Measurements from ENCODE around the gene EBNA1BP2.
A peak's percentile ranks its signal among the peaks of the same experiment; 100 is the strongest.
"Not testable (repeated sequence)": the region's sequence is repeated elsewhere in the genome, so short reads cannot be mapped to it uniquely, and the experiment has no call there.

The EBNA1BP2 gene, protein sequence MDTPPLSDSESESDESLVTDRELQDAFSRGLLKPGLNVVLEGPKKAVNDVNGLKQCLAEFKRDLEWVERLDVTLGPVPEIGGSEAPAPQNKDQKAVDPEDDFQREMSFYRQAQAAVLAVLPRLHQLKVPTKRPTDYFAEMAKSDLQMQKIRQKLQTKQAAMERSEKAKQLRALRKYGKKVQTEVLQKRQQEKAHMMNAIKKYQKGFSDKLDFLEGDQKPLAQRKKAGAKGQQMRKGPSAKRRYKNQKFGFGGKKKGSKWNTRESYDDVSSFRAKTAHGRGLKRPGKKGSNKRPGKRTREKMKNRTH

DNA sequence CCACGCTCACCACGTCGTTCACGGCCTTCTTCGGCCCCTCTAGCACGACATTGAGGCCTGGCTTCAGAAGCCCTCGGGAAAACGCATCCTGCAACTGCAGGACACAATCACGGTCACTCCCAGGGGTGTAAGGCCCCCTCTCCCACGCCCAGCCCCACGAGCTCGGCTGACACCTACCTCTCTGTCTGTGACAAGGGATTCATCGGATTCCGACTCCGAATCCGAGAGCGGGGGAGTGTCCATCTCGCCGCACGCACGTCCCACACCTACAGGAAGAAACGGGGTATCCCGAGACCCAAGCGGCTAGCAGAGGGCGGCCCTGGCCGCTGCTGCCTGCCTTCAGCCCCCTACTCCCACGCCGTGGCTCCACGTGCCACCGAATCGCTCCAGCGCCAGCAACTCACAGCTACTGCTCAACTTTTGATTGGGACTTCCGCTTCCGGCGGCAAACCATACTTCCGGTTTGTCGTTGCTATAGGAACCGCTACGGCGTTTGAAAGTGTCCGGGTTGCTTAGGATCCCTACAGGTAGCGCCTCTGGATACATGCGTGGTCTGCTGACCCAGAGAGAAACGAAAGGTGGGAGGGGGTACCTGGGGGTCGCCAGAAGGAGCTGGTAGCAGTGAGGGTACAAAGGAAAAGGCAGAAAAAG lies at the start of gene EBNA1BP2, which contains the start of gene CFAP57:
Gene EBNA1BP2, minus strand, starts transcription at position 415 of the 651 bp plus-strand sequence. Its CDS starts 172 bp downstream, at position 243.
Gene CFAP57, plus strand, starts transcription at position 455 of the 651 bp plus-strand sequence. CDS start 424 bp downstream, outside the sequence.
- DNase-seq, result peak; percentile 85 to 87

DNA sequence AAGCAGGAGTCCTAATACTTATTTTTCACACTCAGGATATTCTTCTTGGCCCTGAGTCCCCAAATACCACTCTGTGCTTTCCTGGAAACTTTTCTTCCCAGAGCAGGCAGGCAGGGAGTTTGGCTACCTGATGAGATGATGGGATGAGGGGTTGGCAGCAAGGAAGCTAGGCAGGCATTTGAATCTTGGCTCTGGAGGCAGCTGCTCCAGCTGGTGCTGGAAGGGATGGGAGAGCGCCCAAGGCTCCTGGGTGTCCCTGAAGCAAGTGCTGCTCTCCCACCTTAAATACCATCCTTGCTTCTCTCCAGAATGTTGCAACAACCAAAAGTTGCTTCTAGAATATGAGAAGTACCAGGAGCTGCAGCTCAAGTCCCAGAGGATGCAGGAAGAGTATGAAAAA lies 49.7 kb upstream of the EBNA1BP2 start:
- DNase-seq, result no peak

DNA sequence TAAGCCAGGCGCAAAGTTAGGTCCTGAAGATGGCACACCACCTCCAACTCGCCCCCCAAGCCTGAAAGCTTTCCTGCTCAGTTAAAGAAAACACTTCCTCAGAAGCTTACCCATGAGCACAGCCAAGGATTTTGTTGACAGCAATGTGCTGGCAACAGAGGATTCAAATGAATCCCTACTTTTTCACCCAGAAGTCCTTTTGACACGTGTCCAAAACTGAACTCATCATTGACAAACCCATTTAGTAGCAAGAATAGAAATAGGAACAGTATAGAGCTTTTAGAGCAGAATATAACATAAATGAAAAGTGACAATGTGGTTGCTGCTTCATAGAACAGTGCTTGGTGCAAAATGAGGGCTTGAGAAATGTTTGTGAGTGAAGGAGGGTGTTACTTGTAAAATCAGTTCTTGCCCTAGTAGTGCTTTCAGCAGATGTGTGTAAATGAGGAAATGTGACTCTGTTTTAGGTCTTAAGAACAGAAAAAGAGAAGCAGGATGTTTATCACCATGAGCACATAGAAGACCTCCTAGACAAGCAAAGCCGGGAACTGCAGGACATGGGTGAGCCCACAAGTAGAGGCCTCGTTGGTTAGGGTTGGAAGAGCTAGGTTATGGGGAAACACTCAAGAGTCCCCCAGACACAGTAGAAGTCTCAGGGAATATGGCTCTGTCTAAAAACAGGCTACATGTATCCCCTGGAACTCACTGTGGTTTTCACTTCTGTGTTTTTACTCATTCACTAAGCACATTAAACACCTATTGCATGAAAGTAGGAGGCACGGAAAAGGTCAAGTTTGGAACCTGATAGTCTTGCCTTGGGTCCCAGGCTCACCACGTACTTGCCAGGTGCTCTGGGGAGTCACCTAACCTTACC lies 49.1 kb upstream of the EBNA1BP2 start:
- peak in 1 of 2 experiments; percentile 5 for DNase-seq

DNA sequence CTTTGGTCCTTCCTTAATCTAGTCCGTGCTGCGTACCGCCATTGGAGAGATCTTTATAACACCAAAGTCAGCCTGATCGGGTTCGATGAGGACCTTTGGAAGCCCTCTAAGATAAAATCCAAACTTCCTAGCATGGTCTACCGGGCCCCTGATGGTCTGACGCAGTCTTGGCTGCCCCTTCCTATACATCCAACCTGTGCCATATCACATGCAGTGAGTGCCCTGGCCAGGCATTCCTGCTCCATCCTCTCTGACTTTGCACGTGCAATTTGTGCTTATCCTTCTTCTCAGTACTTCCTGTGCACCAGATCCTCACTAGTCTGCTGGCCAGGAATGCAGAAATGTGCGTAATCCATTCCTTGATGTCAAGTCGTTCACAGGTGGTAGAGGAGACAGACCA lies 45.7 kb upstream of the EBNA1BP2 start:
- no peak for DNase-seq

DNA sequence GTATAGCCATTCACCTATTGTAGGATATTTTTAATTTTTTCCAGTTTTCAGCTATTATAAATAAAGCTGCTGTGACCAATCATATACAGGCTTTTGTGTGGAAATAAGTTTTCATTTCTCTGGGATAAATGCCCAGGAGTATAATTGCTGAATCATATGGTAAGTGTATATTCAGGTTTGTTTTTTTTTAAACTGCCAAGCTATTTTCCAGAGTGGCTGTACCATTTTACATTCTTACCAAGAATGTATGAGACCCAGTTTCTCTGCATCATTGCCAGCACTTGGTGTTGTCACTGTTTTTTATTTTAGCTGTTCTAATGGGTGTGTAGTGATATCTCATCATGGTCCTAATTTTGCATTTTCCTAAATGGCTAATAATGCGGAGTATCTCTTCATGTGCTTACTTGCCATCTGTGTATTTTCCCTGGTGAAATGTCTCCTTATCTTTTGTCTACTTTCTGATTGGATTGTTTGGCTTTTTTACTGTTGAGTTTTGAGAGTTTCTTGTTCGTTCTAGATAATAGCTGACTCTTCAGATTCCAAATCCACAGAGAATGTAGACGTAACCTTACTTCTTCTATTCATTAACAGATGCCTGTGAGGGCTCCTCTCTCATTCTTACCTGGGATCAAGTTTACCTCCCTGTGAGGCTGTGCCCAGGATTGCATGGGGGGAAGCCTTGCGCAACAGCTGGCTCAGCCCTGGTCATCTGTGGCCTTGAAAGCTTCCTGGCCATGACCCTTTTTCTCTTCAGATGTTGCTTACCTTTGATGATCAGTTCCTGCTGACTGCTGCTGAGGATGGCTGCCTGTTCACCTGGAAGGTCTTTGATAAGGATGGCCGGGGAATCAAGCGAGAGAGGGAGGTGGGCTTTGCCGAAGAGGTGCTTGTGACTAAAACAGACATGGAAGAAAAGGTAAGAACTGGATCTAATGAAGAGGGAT lies 42.7 kb upstream of the EBNA1BP2 start:
- DNase-seq, result no peak

DNA sequence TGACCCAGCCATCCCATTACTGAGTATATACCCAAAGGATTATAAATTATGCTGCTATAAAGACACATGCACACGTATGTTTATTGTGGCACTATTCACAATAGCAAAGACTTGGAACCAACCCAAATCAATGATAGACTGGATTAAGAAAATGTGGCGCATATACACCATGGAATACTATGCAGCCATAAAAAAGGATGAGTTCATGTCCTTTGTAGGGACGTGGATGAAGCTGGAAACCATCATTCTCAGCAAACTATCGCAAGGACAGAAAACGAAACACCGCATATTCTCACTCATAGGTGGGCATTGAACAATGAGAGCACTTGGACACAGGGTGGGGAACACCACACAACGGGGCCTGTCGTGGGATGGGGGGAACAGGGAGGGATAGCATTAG lies 36.2 kb upstream of the EBNA1BP2 start:
- not testable (repeated sequence) for DNase-seq

DNA sequence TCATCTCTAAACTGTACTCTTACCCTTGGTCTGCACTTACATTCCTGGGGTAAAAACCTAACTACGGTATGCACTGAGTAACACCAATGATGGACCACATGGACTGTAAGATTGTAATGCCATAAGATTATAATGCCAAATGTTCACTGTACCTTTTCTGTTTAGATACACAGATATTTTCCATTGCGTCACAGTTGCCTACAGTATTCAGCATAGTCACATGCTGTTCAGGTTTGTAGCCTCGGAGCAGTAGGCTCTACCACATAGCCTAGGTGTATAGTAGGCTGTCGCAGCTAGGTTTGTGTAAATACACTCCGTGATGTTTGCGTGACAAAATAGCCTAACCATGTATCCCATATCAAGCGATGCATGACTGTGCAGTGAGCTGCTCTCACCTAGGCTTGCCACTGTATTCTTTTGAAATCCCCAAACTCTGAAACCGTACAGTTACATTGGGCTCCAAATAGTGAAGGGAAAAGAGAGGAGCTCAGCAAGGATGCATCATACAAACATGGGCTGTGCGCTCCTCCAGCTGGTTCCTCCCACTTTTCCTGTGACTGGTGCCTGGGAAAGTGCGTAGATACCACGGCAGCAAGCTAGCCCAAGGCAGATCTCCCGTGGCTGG lies 35.3 kb upstream of the EBNA1BP2 start:
- no peak for DNase-seq

DNA sequence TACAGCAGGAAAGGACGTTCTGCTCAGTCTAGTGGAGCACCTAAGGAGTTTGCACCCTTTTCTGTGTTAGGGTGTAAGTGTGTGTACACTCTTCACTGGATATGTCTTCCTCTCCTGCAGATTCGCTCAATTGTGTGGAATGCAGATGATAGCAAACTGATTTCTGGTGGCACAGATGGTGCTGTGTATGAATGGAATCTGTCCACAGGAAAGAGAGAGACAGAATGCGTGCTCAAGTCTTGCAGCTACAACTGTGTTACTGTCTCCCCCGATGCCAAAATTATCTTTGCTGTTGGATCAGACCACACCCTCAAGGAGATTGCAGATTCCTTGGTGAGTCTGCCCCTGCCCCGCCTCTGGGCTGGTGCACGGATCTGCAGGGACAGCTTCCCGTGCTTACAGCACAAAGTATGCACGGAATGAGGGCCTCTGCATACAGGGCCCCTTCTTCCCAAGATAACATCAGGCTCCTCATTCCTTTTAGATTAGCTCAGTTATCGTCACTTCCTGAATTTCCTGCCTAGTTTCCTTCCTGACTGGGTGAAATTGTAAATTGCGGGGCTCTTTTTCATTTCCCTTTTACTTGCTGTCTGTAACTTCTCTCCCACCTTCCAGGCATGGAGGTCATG lies 34.6 kb upstream of the EBNA1BP2 start:
- DNase-seq, result peak; percentile 50 to 60

DNA sequence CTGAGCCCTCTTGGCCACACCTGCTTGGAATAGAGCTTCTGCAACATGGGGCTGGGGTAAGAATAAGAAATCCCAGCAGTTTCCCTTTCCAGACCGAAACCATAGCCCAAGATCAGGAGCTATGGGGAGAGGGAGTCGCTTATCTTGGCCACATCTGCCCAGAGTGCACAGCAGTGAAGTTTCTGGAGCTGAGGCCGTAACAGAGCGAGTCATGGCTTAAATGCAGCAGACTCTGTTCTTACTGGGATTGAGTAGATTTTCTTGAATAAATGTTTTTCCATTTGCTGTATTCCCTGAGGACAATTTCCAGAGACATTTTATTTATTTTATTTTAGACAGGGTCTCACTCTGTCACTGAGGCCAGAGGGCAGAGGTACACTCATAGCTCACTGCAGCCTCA lies 33.6 kb upstream of the EBNA1BP2 start:
- no peak for DNase-seq

DNA sequence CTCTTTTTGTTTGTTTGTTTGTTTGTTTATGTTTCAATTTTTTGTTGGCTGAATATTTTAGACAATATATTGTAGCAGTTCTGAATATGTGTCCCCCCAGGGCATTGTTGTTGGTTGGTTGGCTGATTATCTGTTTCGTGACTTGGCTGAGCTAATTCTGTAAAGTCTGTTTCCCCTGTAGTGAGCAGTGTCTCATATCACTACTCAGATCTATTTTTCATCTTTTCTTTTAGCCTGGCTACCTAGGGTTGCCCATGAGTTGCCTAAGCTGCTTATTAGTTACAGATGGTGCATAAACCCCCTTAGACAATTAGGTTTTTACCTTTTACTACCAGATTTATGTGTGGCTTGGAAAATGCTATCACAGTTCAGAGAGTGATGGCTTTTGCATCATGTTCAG lies 32.3 kb upstream of the EBNA1BP2 start:
- no peak for DNase-seq

DNA sequence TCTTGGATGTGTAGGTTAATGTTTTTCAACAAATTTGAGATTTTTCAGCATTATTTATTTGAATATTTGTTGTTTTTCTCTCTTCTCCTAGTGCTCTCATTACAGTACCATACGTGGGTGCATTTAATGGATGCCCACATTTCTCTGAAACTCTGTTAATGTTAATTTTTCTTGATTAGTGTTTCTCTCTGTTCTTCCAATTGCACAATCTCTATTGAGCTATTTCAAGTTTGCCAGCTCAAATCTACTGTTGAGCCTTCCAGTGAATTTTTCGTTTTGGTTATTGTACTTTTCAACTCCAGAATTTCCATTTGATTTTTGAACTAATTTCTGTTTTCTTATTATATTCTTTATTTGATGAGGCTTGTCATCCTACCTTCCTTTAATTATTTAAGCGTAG lies 31.8 kb upstream of the EBNA1BP2 start:
- no peak for DNase-seq

DNA sequence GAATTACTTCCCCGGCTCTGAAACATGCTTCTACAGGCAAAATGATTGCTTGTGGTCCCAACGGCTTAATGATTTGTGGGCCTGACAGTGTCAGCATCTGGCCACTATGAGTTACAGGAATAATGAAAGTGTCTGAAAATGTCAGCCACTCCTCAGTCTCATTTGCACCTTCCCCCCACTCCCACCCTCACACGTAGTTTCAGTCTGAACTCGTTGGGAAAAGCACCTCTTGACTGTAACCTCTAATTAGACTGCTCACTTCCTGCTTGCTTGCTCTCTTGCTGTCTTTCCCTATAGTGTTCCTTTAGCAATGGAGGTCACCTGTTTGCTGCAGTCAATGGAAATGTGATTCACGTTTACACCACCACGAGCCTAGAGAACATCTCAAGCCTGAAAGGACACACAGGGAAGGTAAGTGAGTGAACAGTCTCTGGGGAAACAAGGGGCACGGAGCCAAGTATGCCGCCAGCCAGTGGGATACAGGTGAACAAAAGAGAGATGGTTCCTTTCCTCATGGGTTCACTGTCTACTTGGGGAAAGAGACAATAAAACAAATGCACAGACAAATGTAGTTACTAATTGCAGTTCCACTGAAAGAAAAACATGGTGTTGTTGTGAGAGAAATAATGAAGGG lies 27.1 kb upstream of the EBNA1BP2 start:
- no peak for DNase-seq

DNA sequence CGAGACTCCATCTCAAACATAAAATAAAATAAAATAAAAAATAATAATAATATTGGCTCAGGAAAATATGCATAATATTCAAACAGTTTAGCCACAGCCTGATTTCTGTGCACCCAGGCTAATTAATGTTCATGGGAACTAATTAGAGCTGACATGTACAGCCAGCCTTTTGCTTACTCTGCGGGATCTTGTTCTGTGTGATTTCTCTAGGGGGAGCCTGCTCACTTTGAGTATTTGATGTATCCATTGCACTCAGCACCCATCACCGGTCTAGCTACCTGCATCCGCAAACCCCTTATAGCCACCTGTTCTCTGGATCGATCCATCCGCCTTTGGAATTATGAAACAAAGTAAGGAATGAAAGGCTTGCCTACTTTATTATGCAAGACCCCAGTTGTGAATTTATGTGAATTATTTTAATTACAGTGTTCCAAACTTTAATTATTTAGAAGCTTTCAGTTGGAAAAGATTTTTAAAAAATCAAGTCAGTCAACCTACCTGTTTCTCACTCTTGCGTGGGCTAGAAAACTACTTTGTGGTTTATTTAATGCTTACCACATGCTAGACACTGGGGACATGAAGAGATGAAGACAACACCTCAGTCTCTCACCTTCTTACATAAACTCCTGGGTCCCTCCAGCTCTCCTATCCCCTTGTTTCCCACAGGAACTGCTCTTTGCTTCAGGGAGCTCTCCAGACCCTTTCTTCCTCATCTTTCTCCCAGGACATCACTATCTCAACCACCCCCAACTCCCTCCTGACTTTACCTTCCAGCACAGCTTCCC lies 25.4 kb upstream of the EBNA1BP2 start:
- no peak for DNase-seq

DNA sequence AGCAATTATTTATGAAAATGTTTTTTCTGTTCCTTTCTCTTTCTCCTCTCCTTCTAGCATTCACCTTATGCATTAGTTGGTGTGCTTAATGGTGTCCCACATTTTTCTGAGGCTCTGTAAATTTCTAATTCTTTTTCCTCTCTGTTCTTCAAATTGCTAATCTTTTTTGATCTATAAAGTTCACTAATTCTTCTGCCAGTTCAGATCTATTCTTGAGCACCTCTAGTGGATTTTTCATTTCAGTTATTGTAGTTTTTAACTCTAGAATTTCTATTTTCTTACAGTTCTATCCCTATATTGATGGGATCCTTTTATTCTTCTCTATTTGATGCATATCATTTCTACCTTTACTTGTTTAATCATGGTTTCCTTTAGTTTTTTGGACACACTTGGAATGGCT lies 22.4 kb upstream of the EBNA1BP2 start:
- no peak for DNase-seq

DNA sequence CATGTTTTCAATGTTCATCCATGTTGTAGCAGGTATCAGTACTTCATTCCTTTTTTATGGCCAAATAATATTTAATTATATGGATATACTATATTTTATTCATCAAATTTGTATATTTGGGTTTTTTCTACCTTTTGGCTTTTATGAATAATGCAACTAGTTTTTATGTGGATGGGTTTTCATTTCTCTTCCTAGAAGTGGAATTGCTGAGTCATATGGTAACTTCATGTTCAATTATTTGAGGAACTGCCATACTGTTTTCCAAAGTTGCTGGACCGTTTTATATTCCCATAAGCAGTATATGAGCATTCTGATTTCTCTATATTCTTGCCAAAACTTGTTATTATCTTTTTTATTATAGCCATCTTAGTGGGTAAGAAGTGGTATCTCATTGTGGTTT lies 16.0 kb upstream of the EBNA1BP2 start:
- no peak for DNase-seq

DNA sequence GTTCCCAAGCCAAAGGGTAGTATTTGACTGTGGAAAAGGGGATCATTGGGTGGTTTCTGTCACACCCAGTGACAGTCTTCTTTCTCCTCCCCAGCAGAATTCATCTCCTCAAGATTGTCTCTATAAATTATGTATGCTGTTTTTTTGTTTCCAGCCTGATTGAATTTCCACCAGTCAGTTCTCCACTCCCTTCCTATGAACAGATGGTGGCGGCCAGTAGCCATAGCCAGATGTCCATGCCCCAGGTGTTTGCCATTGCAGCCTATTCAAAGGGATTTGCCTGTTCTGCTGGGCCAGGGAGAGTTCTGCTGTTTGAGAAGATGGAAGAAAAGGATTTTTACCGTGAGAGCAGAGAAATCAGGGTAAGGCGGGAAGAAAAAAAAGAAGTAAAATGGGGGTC lies 12.9 kb upstream of the EBNA1BP2 start:
- no peak for DNase-seq

DNA sequence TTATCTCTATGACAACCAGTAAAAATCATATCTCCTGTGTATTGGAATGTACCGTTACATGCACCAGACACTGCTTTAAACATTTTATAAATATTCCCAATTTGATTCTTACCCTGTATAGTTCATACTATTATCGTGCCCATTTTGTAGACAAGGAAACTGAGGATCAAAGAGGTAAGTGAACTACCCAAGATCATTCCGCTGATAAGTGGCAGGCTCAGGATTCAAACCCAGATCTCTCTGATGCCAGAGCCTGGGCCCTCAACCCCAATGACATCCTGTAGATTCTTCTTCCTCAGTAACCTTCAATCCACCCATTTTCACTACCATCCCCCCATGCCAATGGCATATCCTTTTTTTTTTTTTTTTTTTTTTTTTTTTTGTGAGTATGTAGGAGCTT lies 12.3 kb upstream of the EBNA1BP2 start:
- no peak for DNase-seq

DNA sequence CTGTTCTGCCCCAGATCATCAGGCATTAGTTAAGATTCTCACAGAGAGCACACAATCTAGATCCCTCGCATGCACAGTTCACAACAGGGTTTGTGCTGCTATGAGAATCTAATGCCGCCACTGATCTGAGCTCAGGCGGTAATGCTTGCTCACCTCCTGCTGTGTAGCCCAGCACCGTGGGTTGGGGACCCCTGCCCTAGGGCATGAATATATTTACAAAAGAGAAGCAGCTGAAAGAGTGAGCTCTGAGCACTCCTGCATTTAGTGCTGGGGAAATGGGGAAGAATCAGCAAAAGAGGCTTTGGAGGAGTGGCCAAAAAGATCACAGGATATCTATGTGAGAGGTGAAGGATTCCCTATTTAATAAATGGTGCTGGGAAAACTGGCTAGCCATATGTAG lies 5.6 kb upstream of the EBNA1BP2 start:
- DNase-seq, result no peak

DNA sequence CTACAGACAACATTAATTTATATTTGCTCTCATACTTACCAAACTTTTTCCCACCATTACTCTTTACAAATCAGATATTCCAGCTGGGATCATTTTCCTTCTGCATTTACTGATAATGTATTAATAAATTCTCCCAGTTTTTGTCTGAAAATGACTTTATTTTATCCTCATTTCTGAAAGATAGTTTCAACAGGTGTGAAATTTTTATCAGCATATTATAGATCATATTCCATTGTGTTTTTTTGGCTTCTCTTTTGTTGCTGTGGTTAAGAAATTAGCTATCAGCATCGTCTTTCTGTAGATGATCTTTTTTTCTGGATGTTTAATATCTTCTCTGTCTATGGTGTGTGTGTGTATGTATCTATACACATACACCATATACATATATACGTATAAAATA lies 2.8 kb upstream of the EBNA1BP2 start:
- DNase-seq, result no peak

DNA sequence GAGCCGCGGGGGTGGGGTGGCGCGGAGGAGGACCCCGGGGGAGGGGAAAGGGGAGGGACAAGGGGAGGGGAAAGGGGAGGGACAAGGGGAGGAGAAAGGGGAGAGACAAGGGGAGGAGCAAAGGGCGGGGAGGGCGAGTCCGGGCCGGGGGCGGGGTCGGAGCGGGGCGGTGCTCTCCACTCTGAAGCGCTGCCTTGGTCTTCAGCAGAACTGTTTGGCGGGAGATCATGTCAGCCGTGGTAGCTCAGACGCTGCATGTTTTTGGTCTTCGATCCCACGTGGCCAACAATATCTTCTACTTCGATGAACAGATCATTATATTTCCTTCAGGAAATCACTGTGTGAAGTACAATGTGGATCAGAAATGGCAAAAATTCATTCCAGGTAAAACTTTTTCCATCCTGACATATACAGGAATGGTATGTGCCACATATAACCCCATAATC lies 460 bp upstream of the EBNA1BP2 start:
- peak; percentile 87 to 90 for DNase-seq
